GM12801 (cell line): ENCODE data around the gene SERTAD3.

ENCODE experiments used
- TF ChIP-seq, protein P1 (sequence below): IDR thresholded peaks from one replicate; pipeline ENCODE4 v1.5.1; 2011; ENCODE audit warnings: control low read depth; ENCODE audit not compliant: insufficient read length; ENCODE audit errors: extremely low read depth

SERTAD3 gene

DNA sequence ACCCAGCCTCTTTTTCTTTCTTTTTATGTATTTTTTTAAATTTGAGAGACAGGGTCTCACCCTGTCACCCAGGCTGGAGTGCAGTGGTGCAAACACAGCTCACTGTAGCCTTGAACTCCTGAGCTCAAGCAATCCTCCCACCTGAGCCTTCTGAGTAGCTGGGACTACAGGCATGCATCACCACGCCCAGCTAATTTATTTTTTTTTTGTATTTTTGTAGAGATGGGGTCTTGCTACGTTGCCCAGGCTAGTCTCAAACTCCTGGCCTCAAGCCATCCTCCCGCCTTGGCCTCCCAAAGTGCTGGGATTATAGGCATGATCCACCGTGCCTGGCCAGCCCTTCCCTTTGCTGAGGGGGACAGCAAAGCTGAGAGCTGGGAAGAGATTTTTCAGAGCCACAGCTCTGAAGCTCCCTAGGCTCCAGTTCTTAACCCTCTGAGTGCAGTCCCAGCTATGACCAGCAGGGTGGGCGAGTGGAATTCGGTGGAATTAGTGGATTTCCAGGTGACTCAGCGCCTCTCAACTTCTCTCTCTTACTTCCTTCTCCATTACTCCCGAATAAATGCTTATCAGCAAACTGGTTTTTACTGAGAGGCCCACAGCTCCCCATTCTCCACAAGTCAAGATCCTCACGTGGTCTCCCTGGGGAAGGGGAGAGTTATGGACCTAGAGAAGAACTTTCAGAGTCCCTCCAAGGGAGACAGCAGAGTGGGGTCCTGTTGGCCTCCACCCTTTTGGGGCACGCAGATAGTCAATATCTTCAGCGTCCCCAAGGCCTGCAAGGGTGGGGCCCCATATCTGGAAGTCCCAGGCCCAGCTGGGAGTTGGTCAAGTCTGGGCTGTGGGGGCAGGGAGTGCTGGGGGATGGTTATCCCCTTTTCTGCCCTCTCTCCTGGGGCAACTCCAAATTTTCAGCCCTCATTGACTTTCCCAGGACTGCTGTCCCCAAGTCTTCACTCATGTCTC, 20.2 kb upstream of the SERTAD3 start:
- TF ChIP-seq, protein P1, sequence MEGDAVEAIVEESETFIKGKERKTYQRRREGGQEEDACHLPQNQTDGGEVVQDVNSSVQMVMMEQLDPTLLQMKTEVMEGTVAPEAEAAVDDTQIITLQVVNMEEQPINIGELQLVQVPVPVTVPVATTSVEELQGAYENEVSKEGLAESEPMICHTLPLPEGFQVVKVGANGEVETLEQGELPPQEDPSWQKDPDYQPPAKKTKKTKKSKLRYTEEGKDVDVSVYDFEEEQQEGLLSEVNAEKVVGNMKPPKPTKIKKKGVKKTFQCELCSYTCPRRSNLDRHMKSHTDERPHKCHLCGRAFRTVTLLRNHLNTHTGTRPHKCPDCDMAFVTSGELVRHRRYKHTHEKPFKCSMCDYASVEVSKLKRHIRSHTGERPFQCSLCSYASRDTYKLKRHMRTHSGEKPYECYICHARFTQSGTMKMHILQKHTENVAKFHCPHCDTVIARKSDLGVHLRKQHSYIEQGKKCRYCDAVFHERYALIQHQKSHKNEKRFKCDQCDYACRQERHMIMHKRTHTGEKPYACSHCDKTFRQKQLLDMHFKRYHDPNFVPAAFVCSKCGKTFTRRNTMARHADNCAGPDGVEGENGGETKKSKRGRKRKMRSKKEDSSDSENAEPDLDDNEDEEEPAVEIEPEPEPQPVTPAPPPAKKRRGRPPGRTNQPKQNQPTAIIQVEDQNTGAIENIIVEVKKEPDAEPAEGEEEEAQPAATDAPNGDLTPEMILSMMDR: no peak

DNA sequence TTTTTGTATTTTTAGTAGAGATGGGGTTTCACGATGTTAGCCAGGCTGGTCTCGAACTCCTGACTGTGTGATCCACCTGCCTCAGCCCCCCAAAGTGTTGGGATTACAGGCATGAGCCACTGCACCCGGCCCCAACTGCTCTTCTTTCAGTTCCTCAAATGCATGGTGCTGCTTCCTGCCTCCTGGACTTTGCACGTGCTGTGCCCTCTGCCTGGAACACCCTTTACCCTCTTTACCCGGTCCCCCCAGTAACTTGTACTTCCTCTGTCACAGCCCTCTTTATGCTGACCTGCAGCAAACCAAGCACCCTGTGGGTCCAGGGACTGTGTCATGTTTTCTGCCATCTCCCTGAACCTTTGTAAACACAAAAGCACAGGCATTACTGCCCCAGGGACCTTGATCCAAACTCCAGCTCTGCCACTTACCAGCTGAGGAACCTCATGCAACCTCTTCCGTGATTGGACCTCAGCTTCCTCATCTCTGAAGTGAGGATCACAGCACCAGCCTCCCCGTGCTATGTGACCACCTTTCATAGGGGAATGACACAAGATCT, 17.6 kb upstream of the SERTAD3 start:
- TF ChIP-seq, protein P1: no peak

DNA sequence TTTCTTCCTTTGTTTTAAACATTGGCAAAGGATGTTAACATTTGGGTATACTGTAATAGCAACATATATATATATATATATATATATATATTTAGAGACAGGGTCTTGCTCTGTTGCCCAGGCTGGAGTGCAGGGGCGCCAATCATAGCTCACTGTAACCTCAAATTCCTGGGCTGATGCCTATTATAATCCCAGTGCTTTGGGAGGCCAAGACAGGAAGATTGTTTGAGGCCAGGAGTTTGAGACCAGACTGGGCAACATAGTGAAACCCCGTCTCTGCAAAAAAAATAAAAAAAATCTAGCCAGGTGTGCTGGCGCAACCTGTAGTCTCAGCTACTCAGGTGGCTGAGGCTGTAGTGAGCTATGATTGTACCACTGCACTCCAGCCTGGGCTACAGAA, 16.1 kb upstream of the SERTAD3 start:
- TF ChIP-seq, protein P1: no peak

DNA sequence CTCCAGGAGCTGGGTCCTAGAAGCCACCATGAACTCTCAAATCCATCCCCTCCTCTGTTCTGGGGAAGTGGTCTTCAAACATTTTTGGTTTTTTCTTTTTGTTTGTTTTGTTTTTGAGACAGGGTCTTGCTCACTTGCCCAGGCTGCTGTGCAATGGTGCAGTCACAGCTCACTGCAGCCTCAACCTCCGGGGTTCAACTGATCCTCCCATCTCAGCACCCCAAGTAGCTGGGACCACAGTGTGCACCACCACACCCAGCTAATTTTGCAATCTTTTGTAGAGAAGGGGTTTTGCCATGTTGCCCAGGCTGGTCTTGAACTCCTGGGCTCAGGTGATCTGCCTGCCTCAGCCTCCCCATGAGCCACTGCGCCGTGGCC, 14.5 kb upstream of the SERTAD3 start:
- TF ChIP-seq, protein P1: no peak

DNA sequence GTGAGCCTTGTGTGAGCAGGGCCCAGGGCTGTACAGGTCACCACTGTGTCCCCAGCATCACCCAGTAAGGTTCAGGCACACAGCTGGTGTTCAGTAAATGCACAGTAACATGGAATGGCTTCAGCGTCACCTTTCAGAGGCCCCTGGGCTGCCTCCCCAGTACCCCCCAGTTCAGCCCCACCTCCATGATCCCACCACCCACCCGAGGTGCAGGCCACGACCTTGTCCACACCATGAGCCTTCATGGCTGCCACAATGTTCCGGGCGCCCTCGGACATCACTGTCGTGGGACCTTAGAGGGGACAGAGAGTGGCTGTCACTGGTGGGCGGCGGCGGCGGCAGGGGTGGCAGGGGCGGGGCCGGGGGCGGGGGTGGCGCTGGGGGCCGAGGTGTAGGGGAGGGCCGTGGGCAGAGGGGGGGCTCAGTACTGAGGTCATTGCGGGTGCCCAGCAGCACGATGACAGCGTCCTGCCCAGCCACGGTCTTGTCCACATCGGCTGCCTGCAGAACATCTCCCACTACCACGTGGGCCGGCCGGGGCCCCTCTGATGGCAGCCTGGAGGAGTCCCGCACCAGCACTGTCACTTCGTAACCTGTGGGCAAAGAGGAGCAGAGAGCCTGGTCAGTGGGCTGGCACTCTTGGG, 13.9 kb upstream of the SERTAD3 start:
- TF ChIP-seq, protein P1: no peak

DNA sequence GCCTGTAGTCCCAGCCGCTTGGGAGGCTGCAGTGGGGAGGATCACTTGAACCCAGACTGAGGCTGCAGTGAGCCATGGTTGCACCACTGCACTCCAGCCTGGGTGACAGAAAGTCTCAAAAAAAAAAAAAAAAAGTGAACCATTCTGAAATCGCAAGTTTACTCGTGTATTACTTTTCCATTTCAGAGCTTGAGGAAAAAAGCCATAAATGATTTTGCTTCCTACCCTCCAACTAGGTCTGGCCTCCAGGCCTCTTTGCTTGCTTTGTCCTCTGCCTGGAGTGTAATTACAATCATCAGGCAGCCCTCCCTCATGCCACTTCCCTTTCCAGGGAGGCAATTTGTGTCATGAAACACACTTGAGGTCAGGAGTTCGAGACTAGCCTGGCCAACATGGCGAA, 12.9 kb upstream of the SERTAD3 start:
- TF ChIP-seq, protein P1: no peak

DNA sequence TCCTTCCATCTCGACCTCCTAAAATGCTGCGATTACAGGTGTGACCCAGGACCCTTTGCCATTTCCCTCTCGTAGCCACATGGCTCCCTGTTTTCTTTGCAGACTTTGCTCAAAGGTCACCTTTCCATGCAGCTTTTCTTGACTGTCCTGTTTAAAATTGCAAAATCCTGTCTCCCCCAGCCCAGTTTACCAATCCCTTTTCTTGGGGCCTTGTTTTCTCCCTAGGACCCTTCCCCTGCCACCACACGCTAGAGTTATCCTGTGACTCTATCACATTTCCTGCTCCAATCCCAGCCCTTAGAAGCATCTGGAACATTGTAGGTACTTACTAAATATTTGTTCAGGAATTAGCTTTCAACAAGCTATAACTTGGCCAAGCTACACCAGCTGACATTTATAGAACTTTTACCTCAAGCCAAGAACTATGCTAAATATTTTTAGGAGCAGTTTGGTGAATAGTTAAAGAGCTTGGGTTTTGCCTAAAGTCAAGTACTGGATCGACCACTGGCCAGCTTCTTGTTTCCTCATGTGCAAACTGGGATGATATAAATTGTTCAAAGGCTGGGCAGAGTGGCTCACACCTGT, 9.1 kb upstream of the SERTAD3 start:
- TF ChIP-seq, protein P1: no peak
